Esophagus muscularis mucosa (tissue), 4 donors: Measurements from ENCODE around the gene A2M.

Experiments
- CTCF ChIP-seq, 3 experiments: fragments of 200-600 bp in 2 of 3; fragments of 450-650 bp in 1 of 3; sonication (generic) in 2 of 3; IDR thresholded peaks; one replicate each; pipeline ENCODE4 v1.5.1; 2017 to 2019; ENCODE audit warnings: antibody characterized with exemption in 3 of 3, mild to moderate bottlenecking in 2 of 3, moderate library complexity in 1 of 3
- EP300 ChIP-seq: sonication (generic); formaldehyde crosslinking; IDR thresholded peaks from one replicate; pipeline ENCODE4 v1.6.1; 2017; ENCODE audit warnings: antibody characterized with exemption
- POLR2A ChIP-seq: fragments of 450-650 bp; IDR thresholded peaks from one replicate; pipeline ENCODE4 v1.6.1; 2017; ENCODE audit warnings: antibody characterized with exemption, moderate library complexity, mild to moderate bottlenecking, low read depth
- POLR2AphosphoS5 ChIP-seq, 2 donors: sonication (generic); formaldehyde crosslinking; IDR thresholded peaks; one replicate each; pipeline ENCODE4 v1.6.1; 2017; ENCODE audit warnings: antibody characterized with exemption in 2 of 2

GRCh38 chr12:9094512-9095206 lies 21.1 kb downstream of the A2M start:
- TF ChIP-seq CTCF (IDR thresholded peaks at IDR 0.05) (no peak), POLR2A (no peak), POLR2AphosphoS5 (IDR thresholded peaks at IDR 0.05) (no peak), EP300 (no peak)
